Stimulated activated naive CD4-positive, alpha-beta T cell (primary cell): ENCODE measurements around the gene APBA1.
"Not testable (repeated sequence)": the region's sequence is repeated elsewhere in the genome, so short reads cannot be mapped to it uniquely, and the experiment has no call there.

Experiments
- DNase-seq, 6 experiments: peaks; one replicate each; lab custom pipeline; 2025; lab: John Stamatoyannopoulos, UW

The APBA1 gene

GRCh38 chr9:69604568-69605219 lies 67.5 kb downstream of the APBA1 start:
- no peak for DNase-seq

- DNase-seq, result no peak
Measured at GRCh38 chr9:69603656-69604055, 68.5 kb downstream of the APBA1 start.

- no peak for DNase-seq
Measured at GRCh38 chr9:69602773-69603172, 69.4 kb downstream of the APBA1 start.

GRCh38 chr9:69601698-69602097 lies 70.5 kb downstream of the APBA1 start:
- no peak for DNase-seq

- no peak for DNase-seq
Measured at GRCh38 chr9:69600314-69601047, 71.7 kb downstream of the APBA1 start.

GRCh38 chr9:69599232-69599971 lies 72.8 kb downstream of the APBA1 start:
- DNase-seq, result no peak

GRCh38 chr9:69596906-69597305 lies 75.3 kb downstream of the APBA1 start:
- not testable (repeated sequence) for DNase-seq

- no peak for DNase-seq
Measured at GRCh38 chr9:69594180-69594579, 78.0 kb downstream of the APBA1 start.

- no peak for DNase-seq
Measured at GRCh38 chr9:69593756-69594155, 78.4 kb downstream of the APBA1 start.

GRCh38 chr9:69593301-69593700 lies 78.9 kb downstream of the APBA1 start:
- DNase-seq, result no peak

GRCh38 chr9:69590266-69590665 lies 81.9 kb downstream of the APBA1 start:
- DNase-seq, result no peak

- no peak for DNase-seq
Measured at GRCh38 chr9:69589156-69589555, 83.0 kb downstream of the APBA1 start.

- no peak for DNase-seq
Measured at GRCh38 chr9:69585571-69585970, 86.6 kb downstream of the APBA1 start.

- no peak for DNase-seq
Measured at GRCh38 chr9:69584759-69585158, 87.4 kb downstream of the APBA1 start.

GRCh38 chr9:69583645-69584234 lies 88.4 kb downstream of the APBA1 start:
- DNase-seq, result no peak

- DNase-seq, result no peak
Measured at GRCh38 chr9:69582544-69583297, 89.5 kb downstream of the APBA1 start.

GRCh38 chr9:69582018-69582417 lies 90.2 kb downstream of the APBA1 start:
- DNase-seq, result no peak

GRCh38 chr9:69580582-69581214 lies 91.5 kb downstream of the APBA1 start:
- DNase-seq, result no peak

- no peak for DNase-seq
Measured at GRCh38 chr9:69579760-69580581, 92.2 kb downstream of the APBA1 start.

GRCh38 chr9:69579032-69579758 lies 93.0 kb downstream of the APBA1 start:
- DNase-seq, result no peak
